Chondrocyte (in vitro differentiated cells): ENCODE results near the gene ZCCHC7. TPM values are rescaled to one million over a fixed set of nuclear protein-coding genes. Genes with fewer than 3 reads are reported as not detected.
"Not testable (repeated sequence)": the region's sequence is repeated elsewhere in the genome, so short reads cannot be mapped to it uniquely, and the experiment has no call there.

Experiments
- DNase-seq: peaks from one replicate; pipeline ENCODE4 v3.0.0; 2021; ENCODE audit warnings: mixed read lengths, low spot score
- H3K27ac Mint-ChIP-seq: one replicate; pipeline ENCODE4 v1.8.0; 2021; ENCODE audit warnings: mild to moderate bottlenecking, moderate library complexity, mixed read lengths; ENCODE audit not compliant: unreplicated experiment
- H3K27me3 Mint-ChIP-seq: 2 replicates; pipeline ENCODE4 v1.8.0; 2021; ENCODE audit warnings: low read depth, mixed read lengths
- H3K36me3 Mint-ChIP-seq: 2 replicates; pipeline ENCODE4 v1.8.0; 2021; ENCODE audit warnings: low read depth, mixed read lengths
- H3K4me1 Mint-ChIP-seq: 2 replicates; pipeline ENCODE4 v1.8.0; 2021; ENCODE audit warnings: low read depth, mild to moderate bottlenecking, mixed read lengths
- H3K4me3 Mint-ChIP-seq: one replicate; pipeline ENCODE4 v1.8.0; 2021; ENCODE audit warnings: mild to moderate bottlenecking, moderate library complexity, mixed read lengths; ENCODE audit not compliant: unreplicated experiment
- H3K9me3 Mint-ChIP-seq: 2 replicates; pipeline ENCODE4 v1.8.0; 2021; ENCODE audit warnings: low read depth, mixed read lengths
- CTCF ChIP-seq: fragments of 200-600 bp; sonication (generic); IDR thresholded peaks from 2 replicates; pipeline ENCODE4 v1.5.0; 2021; ENCODE audit warnings: antibody characterized with exemption, mild to moderate bottlenecking, moderate library complexity
- total RNA-seq: library from RNA; stranded (reverse); gene quantifications from 3 replicates; pipeline ENCODE4 v1.2.1, GENCODE V29; 2021

ZCCHC7 gene
- total RNA-seq, 1 donor from 2014 or later: 22.5 TPM

- no peak overlapping the region for H3K27ac Mint-ChIP-seq
- H3K4me3 Mint-ChIP-seq: no peak overlapping the region
Observed at GRCh38 chr9:37184905-37185867, 64.8 kb downstream of the ZCCHC7 start.

GRCh38 chr9:37187292-37187691 is 66.9 kb downstream of the ZCCHC7 start:
- peak overlapping the region; percentile 37 for H3K27ac Mint-ChIP-seq
- H3K4me1 Mint-ChIP-seq: peaks cover 31% of the 10 kb centered on the region
- no peaks in the 10 kb centered on the region for H3K27me3 Mint-ChIP-seq
- TF ChIP-seq CTCF: no peak
- H3K4me3 Mint-ChIP-seq: no peak overlapping the region
- peaks cover 8% of the 10 kb centered on the region for H3K36me3 Mint-ChIP-seq
- H3K9me3 Mint-ChIP-seq: peaks cover 5% of the 10 kb centered on the region
- DNase-seq: no peak

More at GRCh38 chr9:37184905-37185867, 64.8 kb downstream of the ZCCHC7 start:
- no peak for DNase-seq
- Mint-ChIP-seq H3K27me3 (no peaks in the 10 kb centered on the region), H3K9me3 (peaks cover 11% of the 10 kb centered on the region), H3K4me1 (peaks cover 31% of the 10 kb centered on the region), H3K36me3 (peaks cover 12% of the 10 kb centered on the region)
- no peak for TF ChIP-seq CTCF

GRCh38 chr9:37187713-37188439 is 67.5 kb downstream of the ZCCHC7 start:
- H3K9me3 Mint-ChIP-seq: peaks cover 5% of the 10 kb centered on the region
- H3K4me3 Mint-ChIP-seq: no peak overlapping the region
- peaks cover 8% of the 10 kb centered on the region for H3K36me3 Mint-ChIP-seq
- no peaks in the 10 kb centered on the region for H3K27me3 Mint-ChIP-seq
- H3K4me1 Mint-ChIP-seq: peaks cover 31% of the 10 kb centered on the region
- DNase-seq: no peak
- TF ChIP-seq CTCF: no peak
- peak overlapping the region; percentile 37 for H3K27ac Mint-ChIP-seq

GRCh38 chr9:37190739-37191138 is 70.4 kb downstream of the ZCCHC7 start:
- peaks cover 28% of the 10 kb centered on the region for H3K4me1 Mint-ChIP-seq
- H3K9me3 Mint-ChIP-seq, H3K4me3 Mint-ChIP-seq, H3K36me3 Mint-ChIP-seq, DNase-seq, H3K27ac Mint-ChIP-seq, H3K27me3 Mint-ChIP-seq: not testable (repeated sequence)

GRCh38 chr9:37191403-37192089 is 71.2 kb downstream of the ZCCHC7 start:
- Mint-ChIP-seq H3K4me3 (no peak overlapping the region), H3K9me3 (peaks cover 5% of the 10 kb centered on the region), H3K27me3 (no peaks in the 10 kb centered on the region), H3K36me3 (peaks cover 8% of the 10 kb centered on the region), H3K4me1 (peaks cover 32% of the 10 kb centered on the region), H3K27ac (no peak overlapping the region)
- no peak for DNase-seq
- no peak for TF ChIP-seq CTCF
